NCI-H1417 (cell line): ENCODE data around the gene KLHL41.
A peak's percentile ranks its signal among the peaks of the same experiment; 100 is the strongest.
"Not testable (repeated sequence)": the region's sequence is repeated elsewhere in the genome, so short reads cannot be mapped to it uniquely, and the experiment has no call there.

Experiments used
- DNase-seq, 3 experiments: peaks; one replicate each; lab custom pipeline; 2025; lab: John Stamatoyannopoulos, UW

KLHL41 gene

DNA sequence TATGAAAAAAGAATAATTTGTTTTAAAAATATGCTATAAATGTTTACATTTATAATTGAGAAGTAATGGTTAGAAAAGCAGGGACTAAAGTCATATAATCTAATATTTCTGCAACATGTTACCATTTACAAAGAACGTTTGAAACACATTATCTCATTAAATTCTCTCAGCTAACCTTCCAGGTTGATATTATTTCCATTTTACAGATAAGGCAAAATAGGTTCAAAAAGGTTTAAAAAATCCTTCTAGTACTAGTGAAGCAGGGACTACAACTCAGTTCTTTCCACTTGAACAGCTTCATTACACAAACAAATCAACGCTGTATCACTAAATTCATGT, 63.3 kb downstream of the KLHL41 start:
- no peak for DNase-seq

DNA sequence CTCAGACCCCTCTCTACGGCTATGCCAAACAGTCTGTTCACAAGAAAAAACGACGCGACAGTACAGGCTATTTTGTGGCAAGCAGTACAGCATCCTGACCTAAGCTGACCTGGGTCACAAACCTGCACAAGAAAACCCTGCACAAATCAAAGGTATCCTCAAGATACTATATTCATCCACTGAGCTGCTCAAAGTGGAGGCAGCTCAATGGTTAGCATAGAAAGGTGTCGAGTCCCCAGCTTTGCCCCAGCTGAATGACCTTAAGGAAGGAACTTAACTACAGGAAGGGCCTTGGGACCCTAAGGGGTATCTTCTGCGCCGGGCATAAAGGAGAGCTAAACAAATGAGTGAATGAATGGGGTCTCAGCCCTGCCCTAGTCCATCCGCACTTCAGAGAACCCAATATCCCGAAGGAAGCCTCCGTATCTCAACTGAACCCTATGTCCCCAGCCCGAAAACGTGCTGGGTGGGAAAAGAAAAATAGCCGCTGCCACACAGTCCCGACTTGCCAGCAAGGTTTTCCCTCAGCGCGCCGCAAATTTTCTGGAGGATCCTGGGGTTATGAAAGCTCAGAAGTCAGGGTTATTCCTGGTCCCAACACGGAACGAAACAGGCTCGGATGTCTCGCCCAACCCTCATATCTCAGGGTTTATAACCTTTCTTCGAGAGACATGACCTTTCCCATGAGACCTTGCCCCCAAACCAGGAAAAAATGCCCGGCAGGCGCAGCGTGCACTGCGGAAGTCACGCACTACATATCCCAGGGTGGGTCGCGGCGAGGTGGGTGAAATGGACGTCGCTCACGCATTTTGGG, 63.9 kb downstream of the KLHL41 start, which contains the start of gene FASTKD1:
TSS of gene FASTKD1 (minus strand) at position 706 of the 814 bp plus-strand sequence. CDS start 1,836 bp downstream, outside the sequence.
- DNase-seq, result peak; percentile 60 to 89 (median 78)

DNA sequence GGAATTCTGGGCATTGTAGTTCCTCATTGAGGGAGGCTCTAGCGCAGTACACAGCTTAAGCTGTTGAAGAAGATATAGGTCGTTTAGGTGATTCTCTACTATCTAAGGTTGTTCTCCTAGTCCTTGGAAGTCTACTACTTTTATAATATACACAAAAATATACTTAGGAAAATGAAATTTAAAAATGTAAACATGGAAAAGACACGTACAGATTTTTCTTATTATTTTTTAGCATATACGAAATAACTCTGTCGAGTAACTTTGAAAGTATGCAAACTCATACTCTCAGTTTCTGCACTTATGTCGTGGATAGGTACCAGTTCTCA, 64.4 kb downstream of the KLHL41 start:
- DNase-seq, result no peak

GRCh38 chr2:169574539-169574938, 65.0 kb downstream of the KLHL41 start:
- DNase-seq, result not testable (repeated sequence)

GRCh38 chr2:169575264-169575663, 65.8 kb downstream of the KLHL41 start:
- DNase-seq, result not testable (repeated sequence)
